Lower leg skin (tissue), 4 donors: ENCODE results near the gene KDM8. TPM values are rescaled to one million over a fixed set of nuclear protein-coding genes. Genes with fewer than 3 reads are reported as not detected.

Source experiments
- DNase-seq, 2 donors: peaks; one replicate each; pipeline ENCODE4 v3.0.0-alpha.2; 2019; ENCODE audit warnings: low spot score in 2 of 2
- H3K4me3 ChIP-seq: fragments of 200-600 bp; sonication (generic); 2 replicates; pipeline ENCODE4 v1.5.1; 2017; ENCODE audit warnings: mild to moderate bottlenecking, low read depth; ENCODE audit not compliant: poor library complexity, severe bottlenecking
- POLR2A ChIP-seq, 2 donors: fragments of 450-650 bp; IDR thresholded peaks; one replicate each; pipeline ENCODE4 v1.6.1; 2016 to 2017; ENCODE audit warnings: antibody characterized with exemption in 2 of 2, mild to moderate bottlenecking in 1 of 2, moderate library complexity in 1 of 2
- WGBS, 2 donors: methylation state at CpG; one replicate each; pipeline ENCODE4 v1.1.5; 2018; 5-methylcytosine and 5-hydroxymethylcytosine counted together
- intact Hi-C: fragments of 100-400 bp; cut with DNase I; formaldehyde crosslinking; loops from one replicate; pipeline ENCODE4 v1.15.0; 2023; ENCODE audit warnings: low total_unique reads
- total RNA-seq, 4 donors: library from RNA; depleted of rRNA; stranded (reverse); fragments of >200 nt; gene quantifications; one replicate each; pipeline ENCODE4 v1.1.0, GENCODE V29; 2016
- TF ChIP-seq, protein P1 (sequence below), 3 donors: fragments of 450-650 bp; IDR thresholded peaks; one replicate each; pipeline ENCODE4 v1.5.1; 2016; ENCODE audit warnings: antibody characterized with exemption in 3 of 3, mild to moderate bottlenecking in 3 of 3, moderate library complexity in 2 of 3

The KDM8 gene
- total RNA-seq, 4 donors from 2014 or later, result 0.84 to 4.5 (median 1.9) TPM

DNA sequence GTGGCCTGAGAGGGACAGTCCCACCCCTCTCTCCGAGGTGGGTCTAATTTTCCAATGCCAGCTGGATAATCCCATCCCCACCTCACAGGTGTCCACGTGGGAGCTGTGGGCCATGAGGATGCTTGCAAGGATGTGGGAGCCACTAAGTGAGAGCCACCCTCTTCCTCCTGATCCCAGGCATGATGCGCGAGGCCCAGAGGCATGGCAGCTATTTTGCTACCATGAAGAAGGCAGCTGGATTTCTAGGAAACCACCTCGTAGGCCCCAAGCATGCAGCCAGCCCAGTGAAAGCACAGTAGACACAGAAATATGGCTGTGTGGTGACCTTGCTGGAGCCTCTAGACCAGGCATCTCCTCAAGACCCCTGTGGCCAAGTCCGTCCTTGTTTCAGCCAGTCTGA, 20.4 kb downstream of the KDM8 start:
- intact Hi-C loops, result no loop called here
- TF ChIP-seq, protein P1, sequence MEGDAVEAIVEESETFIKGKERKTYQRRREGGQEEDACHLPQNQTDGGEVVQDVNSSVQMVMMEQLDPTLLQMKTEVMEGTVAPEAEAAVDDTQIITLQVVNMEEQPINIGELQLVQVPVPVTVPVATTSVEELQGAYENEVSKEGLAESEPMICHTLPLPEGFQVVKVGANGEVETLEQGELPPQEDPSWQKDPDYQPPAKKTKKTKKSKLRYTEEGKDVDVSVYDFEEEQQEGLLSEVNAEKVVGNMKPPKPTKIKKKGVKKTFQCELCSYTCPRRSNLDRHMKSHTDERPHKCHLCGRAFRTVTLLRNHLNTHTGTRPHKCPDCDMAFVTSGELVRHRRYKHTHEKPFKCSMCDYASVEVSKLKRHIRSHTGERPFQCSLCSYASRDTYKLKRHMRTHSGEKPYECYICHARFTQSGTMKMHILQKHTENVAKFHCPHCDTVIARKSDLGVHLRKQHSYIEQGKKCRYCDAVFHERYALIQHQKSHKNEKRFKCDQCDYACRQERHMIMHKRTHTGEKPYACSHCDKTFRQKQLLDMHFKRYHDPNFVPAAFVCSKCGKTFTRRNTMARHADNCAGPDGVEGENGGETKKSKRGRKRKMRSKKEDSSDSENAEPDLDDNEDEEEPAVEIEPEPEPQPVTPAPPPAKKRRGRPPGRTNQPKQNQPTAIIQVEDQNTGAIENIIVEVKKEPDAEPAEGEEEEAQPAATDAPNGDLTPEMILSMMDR (IDR thresholded peaks at IDR 0.05), result no peak
- no peak for TF ChIP-seq POLR2A (IDR thresholded peaks at IDR 0.05)
- H3K4me3 ChIP-seq, result no peak overlapping the region
- DNase-seq, result no peak
- WGBS, 2 donors, result 86 to 91% methylated on average over 3 to 6 of the region's 6 CpGs

DNA sequence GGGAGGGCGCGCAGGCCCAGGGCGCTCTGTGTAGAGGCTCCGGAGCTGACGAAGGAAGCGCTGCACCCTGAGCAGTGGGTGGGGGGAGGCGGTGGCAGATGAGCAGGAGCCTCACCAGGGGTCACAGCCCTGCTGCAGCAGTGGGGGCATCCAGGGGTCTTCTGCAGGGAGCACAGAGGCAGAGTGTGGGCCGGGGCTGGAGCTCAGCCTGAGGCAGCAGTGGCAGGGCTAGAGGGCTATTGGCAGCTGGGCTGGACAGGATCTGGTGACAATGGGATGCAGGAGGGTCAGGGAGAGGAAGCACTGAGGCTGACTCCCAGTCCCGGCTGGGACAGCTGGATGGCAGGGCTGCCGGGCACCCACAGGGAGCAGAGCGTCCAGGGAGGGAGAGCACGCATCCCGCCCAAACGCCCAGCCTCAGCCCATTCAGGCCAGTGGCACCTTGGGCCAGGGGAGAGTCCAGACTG, 21.0 kb downstream of the KDM8 start:
- DNase-seq, result no peak
- TF ChIP-seq POLR2A (IDR thresholded peaks at IDR 0.05), result no peak
- TF ChIP-seq, protein P1 (IDR thresholded peaks at IDR 0.05), result no peak
- no peak overlapping the region for H3K4me3 ChIP-seq
- intact Hi-C loops, result no loop called here
- 93 to 94% methylated on average over 13 to 14 of the region's 14 CpGs for WGBS, 2 donors

DNA sequence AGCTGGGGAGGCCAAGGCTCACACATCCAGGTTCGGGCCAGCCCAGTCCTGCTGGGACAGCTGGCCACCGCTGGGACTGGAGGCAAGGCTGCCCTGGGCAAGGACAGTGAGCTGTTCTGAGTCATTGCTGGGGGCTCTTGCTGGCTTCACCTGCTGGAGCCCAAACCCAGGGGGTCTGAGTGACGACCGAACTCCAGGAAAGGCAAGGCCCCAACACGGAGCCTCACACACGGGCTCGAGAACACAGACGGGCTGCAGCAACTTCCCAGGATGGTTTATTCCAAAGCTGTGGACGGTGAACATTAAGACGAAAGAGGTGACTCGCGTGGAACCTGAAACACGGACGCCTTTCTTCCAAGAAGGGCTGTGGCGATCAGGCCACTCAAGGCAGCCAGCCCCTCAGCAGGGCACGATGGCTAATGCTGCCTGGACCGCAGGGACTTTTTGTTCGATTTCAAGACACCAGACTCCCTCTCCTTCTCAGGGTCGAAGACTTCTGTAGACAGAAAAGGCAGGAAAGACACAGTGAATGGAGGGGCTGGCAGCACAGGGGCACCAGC, 21.5 kb downstream of the KDM8 start:
- no peak for TF ChIP-seq POLR2A (IDR thresholded peaks at IDR 0.05)
- TF ChIP-seq, protein P1 (IDR thresholded peaks at IDR 0.05), result no peak
- DNase-seq, result no peak
- intact Hi-C loops, result no loop called here
- no peak overlapping the region for H3K4me3 ChIP-seq
- WGBS, 2 donors, result 81 to 87% methylated on average over 17 to 19 of the region's 19 CpGs

DNA sequence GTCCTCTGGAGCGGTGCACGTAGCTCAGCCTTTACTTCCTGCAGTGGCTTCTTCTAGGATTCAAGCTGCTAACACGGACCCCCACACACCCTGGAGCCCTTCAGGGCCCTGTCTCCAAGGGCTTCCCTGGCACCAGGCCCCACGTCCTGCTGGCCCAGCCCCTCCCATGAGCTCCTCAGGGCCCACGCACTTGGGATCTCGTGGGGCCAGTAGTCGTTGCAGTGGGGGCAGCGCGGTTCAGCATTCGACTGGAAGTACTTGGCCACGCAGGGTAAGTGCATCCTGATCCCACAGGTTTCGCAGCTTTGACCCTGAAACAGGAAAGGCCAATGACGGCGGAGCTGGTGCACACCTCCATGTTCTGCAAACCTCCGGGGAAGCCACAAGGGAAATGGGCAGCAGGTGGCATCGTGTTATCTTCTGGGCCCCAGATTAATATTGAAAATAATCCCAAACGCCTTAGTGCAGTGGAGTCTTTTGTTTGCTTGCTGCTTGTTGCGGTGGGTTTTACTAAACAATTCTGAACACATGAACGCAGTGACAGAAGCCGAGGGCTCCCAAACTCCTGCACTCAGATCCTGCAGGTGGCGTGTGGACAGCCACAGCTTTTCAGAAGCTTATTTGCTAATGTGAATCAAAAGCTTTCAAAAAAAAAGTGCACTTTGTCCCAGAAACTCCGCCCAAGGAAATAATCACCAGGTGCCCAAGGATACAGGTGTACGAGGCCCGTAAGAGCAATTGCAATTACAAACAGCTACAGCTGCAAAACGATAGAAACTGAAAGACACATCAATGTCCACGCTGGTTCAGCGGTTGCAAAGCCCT, 22.4 kb downstream of the KDM8 start:
- no peak overlapping the region for H3K4me3 ChIP-seq
- TF ChIP-seq, protein P1 (IDR thresholded peaks at IDR 0.05), result no peak
- TF ChIP-seq POLR2A (IDR thresholded peaks at IDR 0.05), result no peak
- WGBS, 2 donors, result 67 to 73% methylated on average over 26 to 27 of the region's 27 CpGs
- no peak for DNase-seq
- intact Hi-C loops, result no loop called here

DNA sequence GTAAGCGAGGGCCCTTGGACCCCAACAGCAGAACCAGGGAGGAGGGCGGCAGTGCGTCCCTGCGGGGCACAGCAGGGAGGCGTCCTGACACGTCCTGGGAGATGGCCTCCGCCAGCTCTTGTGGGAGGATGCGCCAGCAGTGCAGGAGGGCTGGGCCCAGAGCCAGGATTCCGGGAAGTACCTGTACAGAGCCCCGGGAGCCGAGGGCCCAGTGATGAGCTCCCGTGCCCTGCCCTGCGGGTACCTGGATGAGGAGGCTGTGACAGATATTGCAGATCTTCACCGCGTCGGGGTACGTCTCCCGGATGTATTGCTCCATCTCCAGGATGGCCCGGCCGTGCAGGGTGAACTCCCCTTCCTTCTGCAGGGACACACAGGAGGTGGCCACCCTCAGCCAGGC, 23.1 kb downstream of the KDM8 start:
- TF ChIP-seq, protein P1 (IDR thresholded peaks at IDR 0.05), result no peak
- TF ChIP-seq POLR2A (IDR thresholded peaks at IDR 0.05), result no peak

More for the DNA sequence above, 23.1 kb downstream of the KDM8 start:
- WGBS, 2 donors, result 51 to 55% methylated on average over 17 to 20 of the region's 20 CpGs
- DNase-seq, result no peak
- no peak overlapping the region for H3K4me3 ChIP-seq
- intact Hi-C loops, result no loop called here
